Measurements from ENCODE around the gene RHOB. TPM values are rescaled to one million over a fixed set of nuclear protein-coding genes. Genes with fewer than 3 reads are reported as not detected.
A peak's percentile ranks its signal among the peaks of the same experiment; 100 is the strongest.

The RHOB gene
- total and polyA plus RNA-seq, 12 donors, result 105 to 337 (median 159) TPM

DNA sequence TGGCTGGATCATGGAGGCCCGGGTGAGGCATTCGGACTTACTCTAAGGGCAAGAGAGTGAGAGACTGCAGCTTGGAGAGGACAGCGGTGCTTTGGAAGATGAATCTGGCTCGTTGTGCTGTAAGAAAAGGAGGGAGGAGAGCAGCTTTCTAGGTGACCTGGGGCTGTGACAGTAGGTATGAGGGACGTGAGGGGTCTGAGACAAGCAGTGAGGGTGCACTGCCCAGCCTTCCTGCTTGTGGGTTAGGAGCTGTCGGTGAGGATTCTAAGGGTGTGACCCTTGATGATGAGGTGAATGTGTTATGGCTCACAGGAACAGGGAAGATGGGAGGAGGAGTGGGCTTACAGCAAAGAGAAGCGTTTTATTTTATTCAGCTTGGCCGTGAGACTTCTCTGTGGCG lies 27.1 kb upstream of the RHOB start:
- intact Hi-C loops (cut with DNase I), result loop anchor here in 1 of 10 donors (5.0 kb wide), 1 partner anchor 37 kb away; no protein-coding TSS in a partner anchor
- no peak for ATAC-seq
- peaks cover 0 to 3% (median 0%) of the 10 kb centered on the region in 7 donors for H3K27me3 ChIP-seq
- H3K36me3 ChIP-seq, result no peaks in the 10 kb centered on the region
- H3K9me3 ChIP-seq, result no peaks in the 10 kb centered on the region
- WGBS, 2 donors, result 78 to 79% methylated on average over 9 of the region's 9 CpGs
- no peak for DNase-seq
- peak overlapping the region in 3 of 10 donors; percentile 40 to 76 (median 61) for H3K27ac ChIP-seq
- peaks cover 6 to 57% (median 26%) of the 10 kb centered on the region in 9 donors for H3K4me1 ChIP-seq
- H3K4me3 ChIP-seq, result no peak overlapping the region
- TF ChIP-seq, protein P1, sequence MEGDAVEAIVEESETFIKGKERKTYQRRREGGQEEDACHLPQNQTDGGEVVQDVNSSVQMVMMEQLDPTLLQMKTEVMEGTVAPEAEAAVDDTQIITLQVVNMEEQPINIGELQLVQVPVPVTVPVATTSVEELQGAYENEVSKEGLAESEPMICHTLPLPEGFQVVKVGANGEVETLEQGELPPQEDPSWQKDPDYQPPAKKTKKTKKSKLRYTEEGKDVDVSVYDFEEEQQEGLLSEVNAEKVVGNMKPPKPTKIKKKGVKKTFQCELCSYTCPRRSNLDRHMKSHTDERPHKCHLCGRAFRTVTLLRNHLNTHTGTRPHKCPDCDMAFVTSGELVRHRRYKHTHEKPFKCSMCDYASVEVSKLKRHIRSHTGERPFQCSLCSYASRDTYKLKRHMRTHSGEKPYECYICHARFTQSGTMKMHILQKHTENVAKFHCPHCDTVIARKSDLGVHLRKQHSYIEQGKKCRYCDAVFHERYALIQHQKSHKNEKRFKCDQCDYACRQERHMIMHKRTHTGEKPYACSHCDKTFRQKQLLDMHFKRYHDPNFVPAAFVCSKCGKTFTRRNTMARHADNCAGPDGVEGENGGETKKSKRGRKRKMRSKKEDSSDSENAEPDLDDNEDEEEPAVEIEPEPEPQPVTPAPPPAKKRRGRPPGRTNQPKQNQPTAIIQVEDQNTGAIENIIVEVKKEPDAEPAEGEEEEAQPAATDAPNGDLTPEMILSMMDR (IDR thresholded peaks at IDR 0.05), result no peak

DNA sequence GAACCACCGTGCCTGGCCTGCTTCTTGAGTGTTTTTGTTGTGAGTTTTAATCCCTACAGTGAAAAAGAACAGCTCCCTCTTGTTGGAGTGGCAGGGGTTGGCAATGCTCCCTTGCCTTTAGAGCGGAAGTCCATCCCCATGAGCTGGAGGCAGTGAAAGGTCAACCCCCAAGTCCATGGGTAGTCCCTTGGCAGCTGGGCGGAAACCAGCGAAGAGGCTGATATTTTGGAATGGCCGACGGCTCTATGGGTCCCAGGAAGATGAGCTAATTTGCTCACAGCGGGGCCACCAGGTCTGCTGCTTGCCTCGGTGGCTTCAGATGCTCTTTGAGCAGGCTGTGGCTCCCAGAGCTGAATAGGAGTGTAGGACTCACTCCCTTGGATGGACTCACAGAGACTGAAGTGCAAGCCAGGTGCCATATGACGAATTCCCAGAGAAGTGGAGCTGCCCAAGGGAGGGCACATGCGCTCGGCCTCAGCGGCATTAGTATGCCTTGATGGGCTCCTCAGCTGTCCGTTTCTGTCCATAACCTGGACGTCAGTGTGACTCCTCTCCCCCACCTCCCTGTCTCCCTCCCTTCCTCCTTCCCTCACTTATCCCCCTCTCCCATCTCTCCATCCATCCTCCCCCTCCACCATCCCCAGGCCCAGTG lies 25.4 kb upstream of the RHOB start:
- Histone ChIP-seq H3K4me3 (no peak overlapping the region), H3K36me3 (no peaks in the 10 kb centered on the region), H3K27ac (peak overlapping the region in 8 of 10 donors; percentile 1 to 80 (median 46)), H3K27me3 (peaks cover 0 to 3% (median 0%) of the 10 kb centered on the region in 7 donors), H3K9me3 (no peaks in the 10 kb centered on the region), H3K4me1 (peaks cover 6 to 68% (median 32%) of the 10 kb centered on the region in 9 donors)
- TF ChIP-seq, protein P1 (IDR thresholded peaks at IDR 0.05), result no peak
- DNase-seq (no peak), ATAC-seq (peak in 3 of 8 donors; percentile 1 to 7 (median 5))
- intact Hi-C loops (cut with DNase I), result loop anchor here in 1 of 10 donors (5.0 kb wide), 1 partner anchor 39 kb away; no protein-coding TSS in a partner anchor
- 66 to 71% methylated on average over 14 of the region's 14 CpGs for WGBS, 2 donors

DNA sequence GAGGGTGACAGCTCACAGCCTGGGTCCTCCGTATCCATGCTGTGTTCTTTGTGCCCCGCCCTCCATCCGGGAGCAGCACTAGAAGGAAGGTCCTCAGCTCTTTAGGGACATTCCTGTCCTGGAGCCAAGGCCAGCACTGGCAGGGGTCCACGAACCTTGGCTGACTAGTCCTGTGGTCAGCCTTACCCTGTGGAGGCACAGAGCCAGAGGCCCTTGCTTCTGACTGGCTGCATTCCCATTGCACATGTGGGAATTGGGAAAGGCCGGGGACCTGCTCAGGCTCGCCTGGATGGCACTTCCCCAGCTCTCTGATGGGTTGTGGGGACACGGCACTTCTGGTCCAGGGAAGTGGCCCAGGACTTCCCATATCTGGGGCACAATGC lies 24.9 kb upstream of the RHOB start:
- intact Hi-C loops (cut with DNase I), result loop anchor here in 1 of 10 donors (5.0 kb wide), 1 partner anchor 40 kb away; no protein-coding TSS in a partner anchor
- Histone ChIP-seq H3K4me3 (no peak overlapping the region), H3K36me3 (no peaks in the 10 kb centered on the region), H3K27me3 (peaks cover 0 to under 1% (median 0%) of the 10 kb centered on the region in 7 donors), H3K27ac (peak overlapping the region in 9 of 10 donors; percentile 1 to 80 (median 43)), H3K4me1 (peaks cover 6 to 68% (median 32%) of the 10 kb centered on the region in 9 donors), H3K9me3 (no peaks in the 10 kb centered on the region)
- WGBS, 2 donors, result 6 to 8% methylated on average over 7 of the region's 7 CpGs
- DNase-seq (peak; percentile 88 to 96), ATAC-seq (peak; percentile 75 to 93 (median 84))
- TF ChIP-seq, protein P1 (IDR thresholded peaks at IDR 0.05), result no peak

DNA sequence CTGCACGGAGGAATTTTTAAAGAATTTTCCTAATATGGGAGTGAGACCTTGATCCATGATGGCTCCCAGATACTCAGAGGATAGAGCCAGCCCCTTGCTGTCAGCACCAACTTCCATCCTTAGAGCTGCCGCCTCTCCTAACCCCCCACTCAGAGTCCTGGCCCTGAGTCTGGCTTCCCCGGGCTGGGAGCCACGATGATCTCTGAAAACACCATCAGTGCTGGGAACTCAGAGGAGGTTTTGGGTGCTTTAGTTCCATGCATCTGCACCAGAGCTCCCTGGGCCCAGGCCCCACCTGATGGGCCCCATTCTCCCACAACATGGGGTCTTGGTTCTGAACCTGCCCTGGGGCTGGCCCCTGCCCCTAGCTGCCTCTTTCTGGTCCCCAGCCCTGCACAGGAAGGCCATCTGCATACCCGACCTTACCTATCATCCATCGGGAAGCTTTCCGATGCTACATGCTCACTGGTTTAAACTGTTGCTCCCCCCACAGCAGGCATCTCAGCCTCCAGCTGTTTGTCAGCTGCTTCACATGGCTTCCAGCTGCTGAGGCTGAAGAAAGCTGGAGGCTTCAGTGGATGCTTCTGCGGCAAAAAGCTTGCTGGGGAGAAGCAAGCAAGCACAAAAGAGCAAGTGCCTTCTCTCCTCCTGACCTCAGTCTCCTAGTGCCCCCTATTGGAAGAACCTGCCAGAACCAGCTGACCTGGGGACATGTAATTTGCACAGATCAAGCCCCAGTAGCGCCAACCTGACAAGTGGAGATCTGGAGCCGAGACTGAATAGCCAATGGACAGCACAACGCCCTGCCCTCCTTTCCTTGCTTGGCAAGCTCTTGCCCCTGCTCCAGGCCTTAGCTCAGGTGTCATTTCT lies 24.2 kb upstream of the RHOB start:
- intact Hi-C loops (cut with DNase I), result loop anchor here in 1 of 10 donors (5.0 kb wide), 1 partner anchor 40 kb away; no protein-coding TSS in a partner anchor
- DNase-seq, result peak; percentile 47 to 49
- H3K4me1 ChIP-seq, result peaks cover 6 to 68% (median 32%) of the 10 kb centered on the region in 9 donors

More for the DNA sequence above, 24.2 kb upstream of the RHOB start:
- Histone ChIP-seq H3K27ac (peak overlapping the region in 9 of 10 donors; percentile 1 to 80 (median 43)), H3K9me3 (no peaks in the 10 kb centered on the region), H3K36me3 (no peaks in the 10 kb centered on the region), H3K4me3 (no peak overlapping the region), H3K27me3 (no peaks in the 10 kb centered on the region)
- TF ChIP-seq, protein P1 (IDR thresholded peaks at IDR 0.05), result peak in 6 of 9 donors; percentile 7 to 40 (median 28)
- 48 to 50% methylated on average over 11 of the region's 11 CpGs for WGBS, 2 donors
- ATAC-seq, result peak; percentile 23 to 63 (median 36)

All from heart right ventricle (tissue), 16 donors.